HG02642 (cell line): ENCODE measurements around the gene AKR1B15.
"Not testable (repeated sequence)": the region's sequence is repeated elsewhere in the genome, so short reads cannot be mapped to it uniquely, and the experiment has no call there.

ENCODE experiments used
- ATAC-seq: cut with Tn5 transposase; IDR thresholded peaks from one replicate; pipeline ENCODE4 v1.9.1; 2021; ENCODE audit warnings: mild to moderate bottlenecking; ENCODE audit not compliant: unreplicated experiment, poor library complexity

The AKR1B15 gene

GRCh38 chr7:134558370-134558769 lies 9.5 kb downstream of the AKR1B15 start:
- ATAC-seq: no peak

DNA sequence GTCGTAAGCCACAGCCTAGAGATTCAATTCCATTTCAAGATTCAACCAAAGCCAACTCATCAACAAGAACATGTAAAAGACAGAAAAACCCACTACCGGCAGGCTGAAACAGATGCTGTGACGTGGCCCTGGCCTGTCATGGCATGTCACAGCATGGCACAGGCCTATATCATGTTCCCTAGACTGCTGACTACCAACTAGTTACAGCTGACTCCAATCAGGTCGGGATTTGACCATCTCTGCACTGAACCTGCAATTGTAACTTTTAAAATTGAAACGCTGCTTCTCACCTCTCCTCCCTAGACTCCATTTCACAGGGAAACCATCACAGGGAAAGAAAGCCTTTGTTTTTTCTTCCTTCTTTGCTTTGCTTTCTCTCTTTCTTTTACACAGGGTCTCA lies 12.7 kb downstream of the AKR1B15 start:
- ATAC-seq: not testable (repeated sequence)

DNA sequence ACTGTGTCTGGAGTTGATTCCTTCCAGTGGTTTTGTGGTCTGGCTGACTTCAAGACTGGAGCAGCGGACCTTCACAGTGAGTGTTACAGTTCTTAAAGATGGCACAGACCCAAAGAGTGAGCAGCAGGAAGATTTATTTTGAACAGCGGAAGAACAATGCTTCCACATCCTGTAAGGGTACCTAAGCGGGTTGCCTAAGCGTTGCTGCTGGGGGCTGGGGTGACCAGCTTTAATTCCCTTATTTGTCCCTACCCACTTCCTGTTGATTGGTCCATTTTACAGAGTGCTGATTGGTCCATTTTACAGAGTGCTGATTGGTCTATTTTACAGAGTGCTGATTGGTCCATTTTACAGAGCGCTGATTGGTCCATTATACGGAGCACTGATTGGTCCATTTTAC lies 13.2 kb downstream of the AKR1B15 start:
- no peak for ATAC-seq

DNA sequence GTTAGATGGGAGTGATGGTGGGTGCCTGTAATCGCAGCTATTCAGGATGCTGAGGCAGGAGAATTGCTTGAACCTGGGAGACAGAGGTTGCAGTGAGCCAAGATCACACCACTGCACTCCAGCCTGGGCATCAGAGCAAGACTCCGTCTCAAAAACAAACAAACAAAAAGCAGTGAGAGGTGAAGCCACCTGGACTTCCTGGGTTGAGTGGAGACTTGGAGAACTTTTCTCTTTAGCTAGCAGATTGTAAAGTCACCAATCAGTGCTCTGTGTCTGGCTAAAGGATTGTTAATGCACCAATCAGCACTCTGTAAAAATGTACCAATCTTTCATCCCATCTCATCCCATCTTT lies 14.5 kb downstream of the AKR1B15 start:
- ATAC-seq: not testable (repeated sequence)

DNA sequence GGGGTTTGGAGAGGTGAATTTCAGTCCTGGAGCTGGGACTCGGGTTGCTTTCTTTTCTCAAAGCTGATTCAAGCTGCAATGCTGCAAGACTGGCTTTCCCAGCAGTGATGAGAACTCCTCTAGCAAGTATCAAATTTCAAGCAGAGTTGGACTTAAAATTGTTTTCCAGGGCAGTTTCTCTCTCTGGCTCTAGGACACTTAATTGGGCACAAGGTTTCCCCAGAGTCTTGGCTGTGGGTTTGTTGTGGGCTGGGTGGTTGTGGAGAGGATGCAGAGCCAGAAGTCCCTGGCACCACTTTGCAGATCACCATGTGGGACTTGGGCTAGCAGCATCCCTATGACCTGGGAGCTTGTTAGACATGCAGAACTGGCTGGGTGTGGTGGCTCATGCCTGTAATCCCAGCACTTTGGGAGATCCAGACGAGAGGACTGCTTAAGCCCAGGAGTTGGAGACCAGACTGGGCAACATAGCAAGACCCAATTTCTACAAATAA lies 16.8 kb downstream of the AKR1B15 start:
- no peak for ATAC-seq

GRCh38 chr7:134567368-134567767 lies 18.5 kb downstream of the AKR1B15 start:
- no peak for ATAC-seq

GRCh38 chr7:134569962-134570361 lies 21.1 kb downstream of the AKR1B15 start:
- not testable (repeated sequence) for ATAC-seq

DNA sequence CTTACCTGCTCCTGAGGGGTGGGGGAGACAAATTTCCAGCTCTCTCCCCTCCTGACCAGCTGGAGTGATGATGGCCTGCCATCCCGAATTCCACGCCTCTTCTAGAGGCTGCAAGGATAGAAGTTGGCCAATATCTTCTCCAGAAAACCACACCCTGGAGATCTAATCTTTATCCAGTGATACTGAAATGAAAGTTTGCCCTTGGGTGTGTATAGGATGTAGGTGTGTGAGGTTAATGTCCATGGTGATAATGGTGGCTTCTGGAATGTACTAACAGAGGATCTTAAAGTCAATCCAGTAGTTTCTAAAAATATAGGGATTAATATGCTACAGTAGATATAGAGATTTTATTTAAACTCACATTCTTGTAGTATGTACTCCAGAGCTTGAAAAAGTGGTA lies 22.2 kb downstream of the AKR1B15 start:
- no peak for ATAC-seq

GRCh38 chr7:134571746-134572461 lies 23.0 kb downstream of the AKR1B15 start:
- ATAC-seq: no peak

GRCh38 chr7:134574322-134574721 lies 25.4 kb downstream of the AKR1B15 start:
- no peak for ATAC-seq

DNA sequence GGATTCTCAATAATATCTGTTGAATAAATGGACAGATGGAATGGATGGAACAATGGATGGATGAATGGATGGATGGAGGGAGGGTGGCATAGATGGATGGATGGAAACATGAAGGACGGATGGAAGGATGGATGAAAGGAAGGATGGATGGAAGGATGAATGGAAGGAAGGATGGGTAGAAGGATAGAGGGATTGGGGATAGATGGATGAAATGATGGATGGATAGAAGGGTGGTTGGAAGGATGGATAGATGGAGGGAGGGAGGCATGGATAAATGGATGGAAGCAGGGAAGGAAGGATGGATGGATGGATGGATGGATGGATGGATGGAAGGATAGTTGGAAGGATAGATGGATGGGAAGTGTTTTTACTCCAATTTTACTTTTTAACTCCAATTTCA lies 35.4 kb downstream of the AKR1B15 start:
- no peak for ATAC-seq

DNA sequence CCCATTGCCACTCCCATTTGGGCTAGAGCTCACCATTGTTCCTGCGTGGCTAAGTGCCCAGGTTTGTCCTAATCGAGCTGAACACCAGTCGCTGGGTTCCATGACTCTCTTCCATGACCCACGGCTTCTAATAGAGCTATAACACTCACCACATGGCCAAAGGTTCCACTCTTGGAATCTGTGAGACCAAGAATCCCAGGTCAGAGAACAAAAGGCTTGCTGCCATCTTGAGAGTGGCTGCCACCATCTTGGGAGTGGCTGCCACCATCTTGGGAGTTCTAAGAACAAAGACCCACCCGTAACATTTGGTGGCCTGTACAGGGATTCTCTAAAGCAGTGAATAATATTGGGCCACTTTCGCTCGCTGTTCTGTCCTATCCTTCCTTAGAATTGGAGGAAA lies 37.0 kb downstream of the AKR1B15 start:
- ATAC-seq: no peak

- ATAC-seq: no peak
Measured at GRCh38 chr7:134587750-134588149, 38.8 kb downstream of the AKR1B15 start.

DNA sequence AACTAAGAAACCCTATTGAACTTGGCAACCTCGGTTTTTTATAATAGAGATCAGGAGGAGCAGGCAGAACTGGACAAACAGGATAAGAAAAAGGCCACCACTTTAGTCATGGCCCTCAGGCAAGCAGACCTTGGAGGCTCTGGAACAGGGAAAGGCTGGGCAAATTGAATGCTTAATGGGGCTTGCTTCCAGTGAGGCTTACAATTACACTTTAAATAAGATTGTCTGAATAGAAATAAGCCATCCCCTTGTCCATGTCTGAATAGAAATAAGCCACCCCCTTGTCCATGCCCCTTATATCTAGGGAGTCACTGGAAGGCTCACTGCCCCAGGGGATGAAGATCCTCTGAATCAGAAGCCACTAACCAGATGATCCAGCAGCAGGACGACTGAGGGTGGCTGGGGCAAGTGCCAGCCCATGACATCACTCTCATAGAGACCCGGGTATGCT lies 40.6 kb downstream of the AKR1B15 start:
- ATAC-seq: no peak

DNA sequence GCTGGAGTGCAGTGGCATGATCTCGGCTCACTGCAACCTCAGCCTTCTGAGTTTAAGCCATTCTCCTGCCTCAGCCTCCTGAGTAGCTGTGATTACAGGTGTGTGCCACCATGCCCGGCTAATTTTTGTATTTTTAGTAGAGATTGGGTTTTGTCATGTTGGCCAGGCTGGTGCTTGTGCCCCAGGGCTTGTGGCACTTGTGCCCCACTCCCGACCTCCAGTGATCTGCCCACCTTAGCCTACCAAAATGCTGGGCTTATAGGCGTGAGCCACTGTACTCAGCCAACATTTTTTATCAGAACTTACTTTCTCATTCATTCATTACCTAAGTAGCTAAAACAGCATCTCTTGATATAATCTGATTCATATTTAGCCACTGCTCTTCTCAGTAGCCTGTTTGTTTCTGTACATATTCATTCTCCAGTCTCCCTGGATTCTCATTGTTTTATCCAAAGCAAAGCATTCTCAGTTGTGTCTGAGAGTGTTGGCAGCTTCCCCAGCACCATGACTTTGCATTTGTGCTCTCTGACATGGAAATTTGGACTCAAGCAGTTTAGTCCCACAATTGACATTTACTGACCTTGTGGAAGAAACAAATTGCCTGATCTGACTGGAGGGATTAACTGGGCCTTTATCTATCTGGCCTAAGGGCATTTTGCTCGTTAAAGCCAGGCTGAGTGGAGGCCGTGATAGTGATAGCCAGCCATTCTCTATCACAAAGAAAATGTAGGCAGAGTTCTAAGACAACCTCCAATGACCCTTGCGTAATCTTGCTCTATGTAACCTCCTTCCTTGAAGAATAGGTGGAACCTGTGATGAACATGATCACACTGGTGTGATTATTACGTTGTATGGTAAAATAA lies 44.9 kb downstream of the AKR1B15 start:
- ATAC-seq: no peak

GRCh38 chr7:134594877-134595276 lies 46.0 kb downstream of the AKR1B15 start:
- ATAC-seq: no peak

DNA sequence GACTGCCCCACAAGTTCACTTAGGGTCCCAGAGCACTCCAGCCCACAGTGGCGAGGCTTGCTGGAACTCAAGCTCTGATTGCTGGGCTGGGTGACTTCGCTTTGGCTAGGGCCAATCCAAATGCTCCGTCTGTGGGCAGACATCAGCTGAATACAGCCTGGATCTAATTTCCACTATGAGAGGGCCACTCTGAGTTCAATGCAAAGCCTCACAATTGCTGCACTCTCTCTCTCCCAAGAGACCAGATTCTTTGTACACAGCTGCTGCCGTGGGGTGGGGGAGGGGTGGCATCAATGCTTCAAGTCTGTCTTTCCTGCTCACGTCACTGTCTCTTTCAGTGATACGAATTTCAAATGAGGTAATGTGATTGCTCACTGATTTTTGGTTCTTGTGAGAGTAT lies 50.5 kb downstream of the AKR1B15 start:
- no peak for ATAC-seq

DNA sequence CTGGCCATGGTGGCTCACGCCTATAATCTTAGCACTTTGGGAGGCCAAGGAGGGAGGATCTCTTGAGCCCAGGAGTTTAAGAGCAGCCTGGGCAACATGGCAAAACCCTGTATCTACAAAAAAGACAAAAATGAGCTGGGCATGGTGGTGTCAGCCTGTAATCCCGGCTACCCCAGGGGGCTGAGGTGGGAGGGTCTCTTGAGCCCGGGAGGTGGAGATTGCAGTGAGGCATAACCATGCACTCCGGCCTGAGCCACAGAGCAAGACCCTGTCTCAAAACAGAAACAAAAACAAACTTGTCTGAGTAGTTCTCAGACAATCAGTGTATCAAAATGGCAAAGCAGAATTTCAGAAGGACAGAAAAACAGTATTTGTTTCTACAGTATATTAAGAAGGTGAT lies 52.5 kb downstream of the AKR1B15 start:
- no peak for ATAC-seq

GRCh38 chr7:134602881-134603451 lies 54.1 kb downstream of the AKR1B15 start:
- ATAC-seq: no peak

GRCh38 chr7:134605978-134606923 lies 57.3 kb downstream of the AKR1B15 start:
- ATAC-seq: peak; percentile 86
